ENCODE measurements around the gene CGN.

Gene CGN

DNA sequence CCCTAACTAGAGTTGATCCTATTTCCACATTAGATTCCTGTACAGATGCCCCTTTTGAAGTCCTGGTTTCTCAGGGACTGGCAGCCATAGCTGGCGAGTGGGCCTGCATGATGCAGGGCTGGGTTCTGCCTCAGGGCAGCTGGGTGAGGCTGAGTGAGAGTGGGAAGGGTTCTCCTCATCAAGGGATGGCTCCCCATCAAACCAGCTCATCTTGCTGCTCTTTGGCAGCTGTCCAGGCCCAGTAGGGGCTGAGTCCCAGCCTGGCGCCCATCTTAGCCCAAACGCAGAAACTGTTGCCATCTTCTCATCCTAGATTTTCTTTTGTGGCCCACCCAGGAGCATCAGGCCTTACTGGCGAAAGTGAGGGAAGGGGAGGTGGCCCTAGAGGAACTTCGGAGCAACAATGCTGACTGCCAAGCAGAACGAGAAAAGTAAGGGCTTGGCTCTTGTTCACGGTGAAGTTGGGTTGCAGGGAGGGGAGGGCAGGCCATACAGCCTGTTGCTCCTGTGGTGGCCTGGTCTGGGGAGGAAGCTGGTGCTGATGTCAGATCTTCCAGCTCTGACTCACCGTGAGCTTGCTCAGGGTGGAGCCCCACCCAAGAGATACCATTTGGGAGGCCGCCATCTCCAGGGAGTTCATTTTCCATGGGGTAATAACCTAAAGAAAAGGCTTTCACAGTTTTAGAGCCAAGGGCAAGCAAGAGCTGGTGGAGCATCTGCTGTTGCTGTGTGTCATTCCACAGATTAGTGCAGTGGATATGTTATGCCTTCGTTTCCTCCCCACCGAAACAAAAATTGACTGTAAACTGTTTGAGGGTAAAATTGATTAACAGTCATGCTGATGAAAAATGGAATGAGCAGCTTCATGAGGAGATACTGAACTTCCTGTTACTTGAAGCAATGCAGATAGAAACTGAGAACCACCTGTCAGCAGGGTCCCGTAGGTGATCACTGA lies 63.7 kb downstream of the CGN start:
- DNase-seq (ENCODE audit: low read depth in 2 of 2), result peak; percentile 88 to 94
- no peak overlapping the region for H3K4me3 ChIP-seq (replicated peaks in 1 of 2; ENCODE audit: low read depth in 2 of 2, low read length in 2 of 2)
- TF ChIP-seq, protein P1, sequence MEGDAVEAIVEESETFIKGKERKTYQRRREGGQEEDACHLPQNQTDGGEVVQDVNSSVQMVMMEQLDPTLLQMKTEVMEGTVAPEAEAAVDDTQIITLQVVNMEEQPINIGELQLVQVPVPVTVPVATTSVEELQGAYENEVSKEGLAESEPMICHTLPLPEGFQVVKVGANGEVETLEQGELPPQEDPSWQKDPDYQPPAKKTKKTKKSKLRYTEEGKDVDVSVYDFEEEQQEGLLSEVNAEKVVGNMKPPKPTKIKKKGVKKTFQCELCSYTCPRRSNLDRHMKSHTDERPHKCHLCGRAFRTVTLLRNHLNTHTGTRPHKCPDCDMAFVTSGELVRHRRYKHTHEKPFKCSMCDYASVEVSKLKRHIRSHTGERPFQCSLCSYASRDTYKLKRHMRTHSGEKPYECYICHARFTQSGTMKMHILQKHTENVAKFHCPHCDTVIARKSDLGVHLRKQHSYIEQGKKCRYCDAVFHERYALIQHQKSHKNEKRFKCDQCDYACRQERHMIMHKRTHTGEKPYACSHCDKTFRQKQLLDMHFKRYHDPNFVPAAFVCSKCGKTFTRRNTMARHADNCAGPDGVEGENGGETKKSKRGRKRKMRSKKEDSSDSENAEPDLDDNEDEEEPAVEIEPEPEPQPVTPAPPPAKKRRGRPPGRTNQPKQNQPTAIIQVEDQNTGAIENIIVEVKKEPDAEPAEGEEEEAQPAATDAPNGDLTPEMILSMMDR (IDR thresholded peaks at IDR 0.05; ENCODE audit: low read depth, low read length), result no peak

DNA sequence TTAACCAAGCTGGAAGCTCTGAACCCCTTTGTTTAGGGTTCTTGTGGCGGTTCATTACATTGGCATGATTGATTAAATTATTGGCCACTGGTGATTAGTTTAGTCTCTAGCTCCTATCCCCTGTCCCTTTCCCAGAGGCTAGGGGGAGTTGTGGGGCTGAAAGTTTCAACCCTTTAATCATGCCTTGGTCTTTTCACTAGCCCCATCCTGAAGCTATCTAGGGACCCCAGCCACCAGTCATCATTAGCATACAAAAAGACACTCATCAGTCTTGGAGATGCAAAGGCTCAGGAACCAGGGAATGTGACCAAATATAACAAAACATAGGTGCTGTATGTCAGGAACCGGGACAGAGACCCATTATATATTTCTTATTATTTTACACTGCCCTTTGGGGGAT lies 66.0 kb downstream of the CGN start:
- TF ChIP-seq, protein P1 (IDR thresholded peaks at IDR 0.05; ENCODE audit: low read depth, low read length), result no peak
- DNase-seq (ENCODE audit: low read depth in 2 of 2), result no peak
- H3K4me3 ChIP-seq (replicated peaks in 1 of 2; ENCODE audit: low read depth in 2 of 2, low read length in 2 of 2), result no peak overlapping the region

DNA sequence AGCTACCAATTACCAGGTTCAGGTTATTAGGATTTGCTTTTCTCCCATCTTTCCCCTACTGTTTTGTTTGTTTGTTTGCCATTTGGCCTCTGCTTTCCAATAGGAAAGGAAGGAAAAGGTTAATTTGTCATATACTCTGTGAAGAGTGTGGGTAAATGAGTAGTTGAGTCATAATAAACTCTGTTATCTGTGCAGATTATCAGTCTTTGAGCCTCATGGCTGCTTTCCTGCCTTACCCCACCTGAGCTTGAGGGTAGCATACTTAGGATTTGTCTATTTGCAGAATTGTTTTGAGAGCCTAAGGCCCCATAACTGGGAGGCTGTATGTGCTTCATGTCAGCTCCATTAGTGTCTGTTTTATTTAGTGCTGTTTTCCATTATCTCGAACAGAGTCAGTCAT lies 67.8 kb downstream of the CGN start:
- TF ChIP-seq, protein P1 (IDR thresholded peaks at IDR 0.05; ENCODE audit: low read depth, low read length), result no peak
- no peak overlapping the region for H3K4me3 ChIP-seq (replicated peaks in 1 of 2; ENCODE audit: low read depth in 2 of 2, low read length in 2 of 2)
- no peak for DNase-seq (ENCODE audit: low read depth in 2 of 2)

DNA sequence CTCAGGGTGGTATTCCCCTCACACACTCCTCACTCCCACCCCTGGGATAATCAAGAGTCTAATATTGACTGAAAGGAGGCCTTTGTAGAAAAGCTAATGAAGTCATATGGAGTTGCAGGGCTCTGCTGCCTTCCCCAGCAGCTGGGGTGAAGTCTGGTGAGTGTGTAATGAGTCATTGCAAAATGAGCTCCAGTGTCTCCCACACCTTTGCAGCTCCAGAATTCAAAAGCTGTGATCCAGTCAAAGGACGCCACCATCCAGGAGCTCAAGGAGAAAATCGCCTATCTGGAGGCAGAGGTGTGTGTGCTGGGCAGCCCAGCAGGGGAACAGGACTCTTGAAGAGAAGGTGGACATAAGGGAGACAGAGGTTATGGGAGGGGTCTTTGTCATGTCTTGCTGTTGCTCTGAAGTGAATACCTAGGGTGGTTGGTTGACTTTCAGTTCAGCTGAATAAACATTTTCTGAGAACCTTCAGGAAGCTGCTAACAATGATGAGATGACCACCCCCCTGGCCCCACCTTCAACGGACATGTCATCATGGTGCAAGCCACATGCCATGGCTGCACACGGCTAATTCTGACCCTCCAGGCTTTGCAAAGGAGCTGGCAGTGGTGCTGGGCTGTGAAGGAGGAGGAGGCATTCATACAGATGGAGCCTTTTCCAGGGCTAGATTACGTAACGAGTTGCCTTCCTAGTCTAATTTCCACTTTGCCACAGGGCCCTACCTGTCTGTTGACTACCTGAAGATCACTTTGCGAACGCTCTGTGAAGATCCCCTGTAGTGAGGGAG lies 68.4 kb downstream of the CGN start:
- peak; percentile 16 to 64 for DNase-seq (ENCODE audit: low read depth in 2 of 2)
- no peak overlapping the region for H3K4me3 ChIP-seq (replicated peaks in 1 of 2; ENCODE audit: low read depth in 2 of 2, low read length in 2 of 2)
- TF ChIP-seq, protein P1 (IDR thresholded peaks at IDR 0.05; ENCODE audit: low read depth, low read length), result no peak

DNA sequence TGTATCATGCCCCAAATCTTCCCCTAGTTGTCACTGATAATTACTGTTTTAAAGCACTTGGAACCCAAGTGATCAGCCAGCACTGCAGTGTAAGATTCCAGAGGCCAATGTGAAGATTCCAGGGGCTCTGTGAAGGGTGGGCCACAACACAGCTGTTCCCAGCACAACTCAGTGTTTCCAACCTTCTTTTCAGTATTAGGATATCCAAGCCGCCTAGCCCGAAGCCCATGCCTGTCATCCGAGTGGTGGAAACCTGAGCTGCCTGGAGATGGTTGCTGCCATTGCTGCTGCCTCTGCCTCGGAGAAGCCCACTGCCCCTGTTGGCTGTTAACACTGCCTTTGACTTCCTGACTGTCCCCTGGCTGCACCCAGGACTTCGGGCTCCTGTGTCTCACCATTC lies 70.3 kb downstream of the CGN start:
- H3K4me3 ChIP-seq (replicated peaks in 1 of 2; ENCODE audit: low read depth in 2 of 2, low read length in 2 of 2), result no peak overlapping the region
- TF ChIP-seq, protein P1 (IDR thresholded peaks at IDR 0.05; ENCODE audit: low read depth, low read length), result no peak
- no peak for DNase-seq (ENCODE audit: low read depth in 2 of 2)

DNA sequence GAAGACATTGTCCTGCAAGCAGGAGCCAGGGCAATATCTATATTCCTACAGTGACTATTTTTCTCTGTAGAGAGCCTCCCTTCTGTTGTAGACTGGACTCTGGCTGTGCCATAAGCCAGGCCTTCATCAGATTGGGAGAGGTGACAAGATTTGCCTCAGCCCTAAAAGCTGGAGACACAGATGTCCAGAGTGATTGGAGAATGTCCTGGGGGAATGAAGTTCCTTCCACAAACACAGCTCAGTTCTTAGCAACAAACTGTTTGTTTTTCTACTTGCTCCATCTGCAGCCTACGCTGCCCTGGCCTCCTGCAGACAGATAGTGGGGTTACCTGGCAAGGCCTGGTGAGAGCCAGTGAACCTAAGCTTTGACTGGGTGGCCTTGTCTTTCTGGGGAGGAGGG lies 70.7 kb downstream of the CGN start:
- H3K4me3 ChIP-seq (replicated peaks in 1 of 2; ENCODE audit: low read depth in 2 of 2, low read length in 2 of 2), result no peak overlapping the region
- DNase-seq (ENCODE audit: low read depth in 2 of 2), result no peak
- TF ChIP-seq, protein P1 (IDR thresholded peaks at IDR 0.05; ENCODE audit: low read depth, low read length), result no peak

All from cardiac fibroblast (primary cell).